WTC11 (cell line): ENCODE results near the gene IYD. TPM values are rescaled to one million over a fixed set of nuclear protein-coding genes. Genes with fewer than 3 reads are reported as not detected.

Experiments used
- ATAC-seq: fragments of 200-7000 bp; cut with Tn5 transposase; 2 replicates; pipeline ENCODE4 v1.10.0; 2021; ENCODE audit warnings: mild to moderate bottlenecking, moderate library complexity
- CTCF ChIA-PET: fragments of 300-600 bp; sonication (Branson Sonifier 250); formaldehyde crosslinking; loops from one replicate; lab custom pipeline; 2021; ENCODE audit warnings: antibody characterized with exemption; lab: Charles Lee
- POLR2A ChIA-PET: fragments of 350-600 bp; sonication (Branson Sonifier 250); formaldehyde crosslinking; loops from one replicate; lab custom pipeline; 2021; ENCODE audit warnings: antibody characterized with exemption; lab: Charles Lee
- DNase-seq: peaks from one replicate; pipeline ENCODE4 v3.0.0; 2021; ENCODE audit warnings: low spot score
- H3K27ac Mint-ChIP-seq: 2 replicates; pipeline ENCODE4 v1.8.0; 2021; ENCODE audit warnings: mixed read lengths
- H3K27me3 Mint-ChIP-seq: 2 replicates; pipeline ENCODE4 v1.8.0; 2021; ENCODE audit warnings: low read depth, mild to moderate bottlenecking, moderate library complexity, mixed read lengths
- H3K36me3 Mint-ChIP-seq: 2 replicates; pipeline ENCODE4 v1.8.0; 2021; ENCODE audit warnings: mixed read lengths
- H3K4me1 Mint-ChIP-seq: 2 replicates; pipeline ENCODE4 v1.8.0; 2022; ENCODE audit warnings: mixed read lengths
- H3K4me3 Mint-ChIP-seq: 2 replicates; pipeline ENCODE4 v1.8.0; 2021; ENCODE audit warnings: mild to moderate bottlenecking, moderate library complexity, mixed read lengths
- H3K9me3 Mint-ChIP-seq: 2 replicates; pipeline ENCODE4 v1.8.0; 2021; ENCODE audit warnings: mixed read lengths
- CREB1 ChIP-seq: sonication (generic); formaldehyde crosslinking; IDR thresholded peaks from 2 replicates; pipeline ENCODE4 v1.8.0; 2023; ENCODE audit warnings: mild to moderate bottlenecking, missing genetic modification reagents
- E2F1 ChIP-seq: sonication (generic); formaldehyde crosslinking; IDR thresholded peaks from 2 replicates; pipeline ENCODE4 v1.8.0; 2022; ENCODE audit warnings: mild to moderate bottlenecking, missing genetic modification reagents
- ERG ChIP-seq: fragments of 250-450 bp; sonication (Bioruptor Pico); IDR thresholded peaks from 2 replicates; pipeline ENCODE4 v1.8.0; 2021; ENCODE audit warnings: mild to moderate bottlenecking
- ESRRA ChIP-seq: sonication (generic); formaldehyde crosslinking; IDR thresholded peaks from 2 replicates; pipeline ENCODE4 v1.8.1; 2022; ENCODE audit warnings: mild to moderate bottlenecking, missing genetic modification reagents, borderline replicate concordance
- ETV6 ChIP-seq: sonication (generic); formaldehyde crosslinking; IDR thresholded peaks from 2 replicates; pipeline ENCODE4 v1.8.1; 2022; ENCODE audit warnings: mild to moderate bottlenecking, missing genetic modification reagents
- FOXP1 ChIP-seq: sonication (generic); formaldehyde crosslinking; IDR thresholded peaks from 2 replicates; pipeline ENCODE4 v1.8.0; 2022; ENCODE audit warnings: missing genetic modification reagents, mild to moderate bottlenecking, moderate library complexity, borderline replicate concordance
- NFE2L1 ChIP-seq: sonication (generic); formaldehyde crosslinking; IDR thresholded peaks from 2 replicates; pipeline ENCODE4 v1.8.1; 2023; ENCODE audit warnings: missing genetic modification reagents
- RELA ChIP-seq: sonication (generic); formaldehyde crosslinking; IDR thresholded peaks from 2 replicates; pipeline ENCODE4 v1.8.1; 2022; ENCODE audit warnings: missing genetic modification reagents, mild to moderate bottlenecking, borderline replicate concordance
- SMAD3 ChIP-seq: sonication (generic); formaldehyde crosslinking; IDR thresholded peaks from 2 replicates; pipeline ENCODE4 v1.8.0; 2022; ENCODE audit warnings: missing genetic modification reagents, mild to moderate bottlenecking, borderline replicate concordance
- STAT6 ChIP-seq: sonication (generic); formaldehyde crosslinking; conservative IDR thresholded peaks from 2 replicates; pipeline ENCODE4 v1.8.1; 2023; ENCODE audit warnings: mild to moderate bottlenecking, low read depth, missing genetic modification reagents, moderate library complexity
- TEAD4 ChIP-seq: sonication (generic); formaldehyde crosslinking; IDR thresholded peaks from 2 replicates; pipeline ENCODE4 v1.8.0; 2022; ENCODE audit warnings: mild to moderate bottlenecking, missing genetic modification reagents
- USF1 ChIP-seq: sonication (generic); formaldehyde crosslinking; IDR thresholded peaks from 2 replicates; pipeline ENCODE4 v1.8.0; 2022; ENCODE audit warnings: mild to moderate bottlenecking, missing genetic modification reagents
- ZMAT4 ChIP-seq: fragments of 250-450 bp; sonication (Bioruptor Pico); IDR thresholded peaks from 2 replicates; pipeline ENCODE4 v1.9.0; 2021; ENCODE audit warnings: mild to moderate bottlenecking
- ZNF232 ChIP-seq: sonication (generic); formaldehyde crosslinking; IDR thresholded peaks from 2 replicates; pipeline ENCODE4 v1.8.0; 2022; ENCODE audit warnings: mild to moderate bottlenecking, missing genetic modification reagents
- ZNF263 ChIP-seq: sonication (generic); formaldehyde crosslinking; IDR thresholded peaks from 2 replicates; pipeline ENCODE4 v1.8.1; 2022; ENCODE audit warnings: low read depth, mild to moderate bottlenecking, moderate library complexity, missing genetic modification reagents
- total RNA-seq: library from RNA; stranded (reverse); gene quantifications from 3 replicates; pipeline ENCODE4 v1.2.3, GENCODE V29; 2021

The IYD gene
- total RNA-seq, 1 experiment from 2014 or later, result not detected

- no peaks in the 10 kb centered on the region for H3K9me3 Mint-ChIP-seq
- H3K4me3 Mint-ChIP-seq, result no peak overlapping the region
- POLR2A ChIA-PET, result no interaction called here
- ATAC-seq, result no peak
- no peak overlapping the region for H3K27ac Mint-ChIP-seq
- DNase-seq, result no peak
- H3K36me3 Mint-ChIP-seq, result no peaks in the 10 kb centered on the region
- H3K27me3 Mint-ChIP-seq, result no peaks in the 10 kb centered on the region
- CTCF ChIA-PET, result interaction anchor here (0.6 to 2.6 kb wide), 3 partner anchors 260 to 271 kb away, joined by 3 to 14 read pairs (median 7); no protein-coding TSS in a partner anchor
- TF ChIP-seq ZMAT4 (CRISPR knock-in tag) (no peak), ESRRA (CRISPR knock-in tag) (no peak)
- peaks cover 6% of the 10 kb centered on the region for H3K4me1 Mint-ChIP-seq
Observed at GRCh38 chr6:150342126-150342525, 26.7 kb upstream of the IYD start.

- TF ChIP-seq CREB1 (CRISPR knock-in tag) (no peak), RELA (CRISPR knock-in tag) (no peak), USF1 (CRISPR knock-in tag) (no peak), ERG (CRISPR knock-in tag) (no peak), SMAD3 (CRISPR knock-in tag) (no peak), STAT6 (no peak), ETV6 (CRISPR knock-in tag) (no peak), ZNF232 (no peak), E2F1 (no peak), ZNF263 (no peak), TEAD4 (CRISPR knock-in tag) (no peak)
- H3K27me3 Mint-ChIP-seq, result no peaks in the 10 kb centered on the region
- peaks cover 6% of the 10 kb centered on the region for H3K4me1 Mint-ChIP-seq
- no peaks in the 10 kb centered on the region for H3K36me3 Mint-ChIP-seq
- no peak overlapping the region for H3K27ac Mint-ChIP-seq
- no peak overlapping the region for H3K4me3 Mint-ChIP-seq
- no peak for ATAC-seq
- POLR2A ChIA-PET, result no interaction called here
- no peak for DNase-seq
- CTCF ChIA-PET, result interaction anchor here (1.0 to 2.6 kb wide), 4 partner anchors 52 to 273 kb away, joined by 3 to 14 read pairs (median 6); no protein-coding TSS in a partner anchor
- H3K9me3 Mint-ChIP-seq, result no peaks in the 10 kb centered on the region
Observed at GRCh38 chr6:150343434-150343833, 25.4 kb upstream of the IYD start.

- Mint-ChIP-seq H3K4me1 (peaks cover 4% of the 10 kb centered on the region), H3K27ac (no peak overlapping the region), H3K9me3 (no peaks in the 10 kb centered on the region), H3K36me3 (no peaks in the 10 kb centered on the region), H3K27me3 (no peaks in the 10 kb centered on the region), H3K4me3 (no peak overlapping the region)
- ATAC-seq, result no peak
- CTCF ChIA-PET, result no interaction called here
- TF ChIP-seq NFE2L1 (CRISPR knock-in tag) (no peak), FOXP1 (no peak)
- POLR2A ChIA-PET, result no interaction called here
- DNase-seq, result no peak
Observed at GRCh38 chr6:150345781-150346180, 23.0 kb upstream of the IYD start.
